WTC11 (cell line): Measurements from ENCODE around the gene PGM3. TPM values are rescaled to one million over a fixed set of nuclear protein-coding genes. Genes with fewer than 3 reads are reported as not detected.

Experiments
- ATAC-seq: fragments of 200-7000 bp; cut with Tn5 transposase; 2 replicates; pipeline ENCODE4 v1.10.0; 2021; ENCODE audit warnings: mild to moderate bottlenecking, moderate library complexity
- CTCF ChIA-PET: fragments of 300-600 bp; sonication (Branson Sonifier 250); formaldehyde crosslinking; loops from one replicate; lab custom pipeline; 2021; ENCODE audit warnings: antibody characterized with exemption; lab: Charles Lee
- POLR2A ChIA-PET: fragments of 350-600 bp; sonication (Branson Sonifier 250); formaldehyde crosslinking; loops from one replicate; lab custom pipeline; 2021; ENCODE audit warnings: antibody characterized with exemption; lab: Charles Lee
- DNase-seq: peaks from one replicate; pipeline ENCODE4 v3.0.0; 2021; ENCODE audit warnings: low spot score
- H3K27ac Mint-ChIP-seq: 2 replicates; pipeline ENCODE4 v1.8.0; 2021; ENCODE audit warnings: mixed read lengths
- H3K27me3 Mint-ChIP-seq: 2 replicates; pipeline ENCODE4 v1.8.0; 2021; ENCODE audit warnings: low read depth, mild to moderate bottlenecking, moderate library complexity, mixed read lengths
- H3K36me3 Mint-ChIP-seq: 2 replicates; pipeline ENCODE4 v1.8.0; 2021; ENCODE audit warnings: mixed read lengths
- H3K4me1 Mint-ChIP-seq: 2 replicates; pipeline ENCODE4 v1.8.0; 2022; ENCODE audit warnings: mixed read lengths
- H3K4me3 Mint-ChIP-seq: 2 replicates; pipeline ENCODE4 v1.8.0; 2021; ENCODE audit warnings: mild to moderate bottlenecking, moderate library complexity, mixed read lengths
- H3K9me3 Mint-ChIP-seq: 2 replicates; pipeline ENCODE4 v1.8.0; 2021; ENCODE audit warnings: mixed read lengths
- AFF4 ChIP-seq: sonication (generic); formaldehyde crosslinking; IDR thresholded peaks from 2 replicates; pipeline ENCODE4 v1.8.1; 2023; ENCODE audit warnings: mild to moderate bottlenecking, missing genetic modification reagents, borderline replicate concordance
- ARID4B ChIP-seq: sonication (generic); formaldehyde crosslinking; IDR thresholded peaks from 2 replicates; pipeline ENCODE4 v1.8.0; 2023; ENCODE audit warnings: missing genetic modification reagents, mild to moderate bottlenecking, borderline replicate concordance
- CREM ChIP-seq: sonication (generic); formaldehyde crosslinking; IDR thresholded peaks from 2 replicates; pipeline ENCODE4 v1.8.1; 2022; ENCODE audit warnings: mild to moderate bottlenecking, missing genetic modification reagents, moderate library complexity
- GTF2I ChIP-seq: fragments of 250-450 bp; sonication (Bioruptor Pico); conservative IDR thresholded peaks from 2 replicates; pipeline ENCODE4 v1.4.0; 2021; ENCODE audit warnings: mild to moderate bottlenecking
- JUN ChIP-seq: sonication (generic); formaldehyde crosslinking; IDR thresholded peaks from 2 replicates; pipeline ENCODE4 v1.8.0; 2023; ENCODE audit warnings: mild to moderate bottlenecking, missing genetic modification reagents
- NFE2L1 ChIP-seq: sonication (generic); formaldehyde crosslinking; IDR thresholded peaks from 2 replicates; pipeline ENCODE4 v1.8.1; 2023; ENCODE audit warnings: missing genetic modification reagents
- NR2C2 ChIP-seq: sonication (generic); formaldehyde crosslinking; IDR thresholded peaks from 2 replicates; pipeline ENCODE4 v1.8.0; 2022; ENCODE audit warnings: mild to moderate bottlenecking, missing genetic modification reagents
- NR3C1 ChIP-seq: sonication (generic); formaldehyde crosslinking; conservative IDR thresholded peaks from 2 replicates; pipeline ENCODE4 v1.8.1; 2023; ENCODE audit warnings: low read depth, mild to moderate bottlenecking, missing genetic modification reagents
- OVOL2 ChIP-seq: fragments of 250-450 bp; sonication (Bioruptor Pico); IDR thresholded peaks from 2 replicates; pipeline ENCODE4 v1.9.0; 2021; ENCODE audit warnings: mild to moderate bottlenecking, borderline replicate concordance
- PRDM15 ChIP-seq: sonication (generic); formaldehyde crosslinking; IDR thresholded peaks from 2 replicates; pipeline ENCODE4 v1.8.0; 2022; ENCODE audit warnings: missing genetic modification reagents
- RELA ChIP-seq: sonication (generic); formaldehyde crosslinking; IDR thresholded peaks from 2 replicates; pipeline ENCODE4 v1.8.1; 2022; ENCODE audit warnings: missing genetic modification reagents, mild to moderate bottlenecking, borderline replicate concordance
- SMAD4 ChIP-seq: sonication (generic); formaldehyde crosslinking; IDR thresholded peaks from 2 replicates; pipeline ENCODE4 v1.8.0; 2022; ENCODE audit warnings: mild to moderate bottlenecking, missing genetic modification reagents
- ZNF138 ChIP-seq: sonication (generic); formaldehyde crosslinking; conservative IDR thresholded peaks from 2 replicates; pipeline ENCODE4 v1.8.1; 2022; ENCODE audit warnings: mild to moderate bottlenecking, moderate library complexity, missing genetic modification reagents
- ZNF423 ChIP-seq: fragments of 250-450 bp; sonication (Bioruptor Pico); IDR thresholded peaks from 2 replicates; pipeline ENCODE4 v2.1.2; 2022; ENCODE audit warnings: mild to moderate bottlenecking, moderate library complexity
- ZSCAN18 ChIP-seq: fragments of 250-450 bp; sonication (Bioruptor Pico); IDR thresholded peaks from 2 replicates; pipeline ENCODE4 v2.1.2; 2022; ENCODE audit warnings: mild to moderate bottlenecking, moderate library complexity
- total RNA-seq: library from RNA; stranded (reverse); gene quantifications from 3 replicates; pipeline ENCODE4 v1.2.3, GENCODE V29; 2021

Gene PGM3
- total RNA-seq, 1 experiment from 2014 or later: 70.0 TPM

GRCh38 chr6:83185096-83185495 is 8.0 kb downstream of the PGM3 start (continued):
- TF ChIP-seq AFF4 (CRISPR knock-in tag) (no peak), GTF2I (CRISPR knock-in tag) (no peak), JUN (CRISPR knock-in tag) (no peak), CREM (CRISPR knock-in tag) (no peak), PRDM15 (CRISPR knock-in tag) (no peak), ZNF138 (CRISPR knock-in tag) (no peak)

GRCh38 chr6:83183082-83183828 is 9.8 kb downstream of the PGM3 start:
- no peak overlapping the region for H3K4me3 Mint-ChIP-seq
- no peak for DNase-seq
- CTCF ChIA-PET: no interaction called here

More at GRCh38 chr6:83183082-83183828, 9.8 kb downstream of the PGM3 start:
- TF ChIP-seq SMAD4 (CRISPR knock-in tag): no peak
- no peak for TF ChIP-seq NFE2L1 (CRISPR knock-in tag)
- no peak for TF ChIP-seq NR2C2 (CRISPR knock-in tag)
- no peak for TF ChIP-seq ARID4B
- TF ChIP-seq CREM (CRISPR knock-in tag): no peak
- TF ChIP-seq ZSCAN18 (CRISPR knock-in tag): no peak
- TF ChIP-seq OVOL2 (CRISPR knock-in tag): no peak
- TF ChIP-seq ZNF423 (CRISPR knock-in tag): no peak
- no peak for TF ChIP-seq NR3C1
- TF ChIP-seq RELA (CRISPR knock-in tag): no peak
- H3K9me3 Mint-ChIP-seq: no peaks in the 10 kb centered on the region
- H3K36me3 Mint-ChIP-seq: peaks cover 71% of the 10 kb centered on the region
- no peaks in the 10 kb centered on the region for H3K27me3 Mint-ChIP-seq
- POLR2A ChIA-PET: no interaction called here
- no peak overlapping the region; the same call in 1 of the 2 replicates for H3K27ac Mint-ChIP-seq
- peaks cover 9% of the 10 kb centered on the region for H3K4me1 Mint-ChIP-seq
- ATAC-seq: no peak
